DND-41 (cell line): Measurements from ENCODE around the gene CDC42BPG.

Experiments used
- EZH2 ChIP-seq: IDR thresholded peaks from 3 replicates; pipeline ENCODE4 v1.6.1; 2012; ENCODE audit warnings: borderline replicate concordance, low read depth, mild to moderate bottlenecking, moderate library complexity, low read length, inconsistent platforms; ENCODE audit not compliant: severe bottlenecking
- TF ChIP-seq, protein P1 (sequence below): IDR thresholded peaks from 2 replicates; pipeline ENCODE4 v1.5.1; 2012; ENCODE audit warnings: borderline replicate concordance, low read length, moderate library complexity, mild to moderate bottlenecking; ENCODE audit not compliant: poor library complexity, severe bottlenecking; ENCODE audit errors: extremely low read depth

DNA sequence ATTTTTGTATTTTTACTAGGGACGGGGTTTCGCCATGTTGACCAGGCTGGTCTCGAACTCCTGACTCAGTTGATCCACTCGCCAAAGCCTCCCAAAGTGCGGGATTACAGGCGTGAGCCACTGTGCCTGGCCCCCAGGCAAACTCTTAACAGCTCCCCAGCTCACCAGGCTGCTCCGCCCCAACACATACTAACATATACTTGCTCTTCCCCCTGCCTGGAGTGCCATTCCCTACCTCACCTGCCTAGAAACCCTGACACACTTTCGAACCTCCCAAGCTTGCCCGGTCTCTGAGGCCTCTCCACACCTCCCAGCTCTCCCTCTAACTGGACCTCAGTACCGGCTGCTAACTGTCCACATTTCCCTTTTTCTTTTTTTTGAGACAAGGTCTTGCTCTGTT is 49.9 kb downstream of the CDC42BPG start:
- TF ChIP-seq, protein P1, sequence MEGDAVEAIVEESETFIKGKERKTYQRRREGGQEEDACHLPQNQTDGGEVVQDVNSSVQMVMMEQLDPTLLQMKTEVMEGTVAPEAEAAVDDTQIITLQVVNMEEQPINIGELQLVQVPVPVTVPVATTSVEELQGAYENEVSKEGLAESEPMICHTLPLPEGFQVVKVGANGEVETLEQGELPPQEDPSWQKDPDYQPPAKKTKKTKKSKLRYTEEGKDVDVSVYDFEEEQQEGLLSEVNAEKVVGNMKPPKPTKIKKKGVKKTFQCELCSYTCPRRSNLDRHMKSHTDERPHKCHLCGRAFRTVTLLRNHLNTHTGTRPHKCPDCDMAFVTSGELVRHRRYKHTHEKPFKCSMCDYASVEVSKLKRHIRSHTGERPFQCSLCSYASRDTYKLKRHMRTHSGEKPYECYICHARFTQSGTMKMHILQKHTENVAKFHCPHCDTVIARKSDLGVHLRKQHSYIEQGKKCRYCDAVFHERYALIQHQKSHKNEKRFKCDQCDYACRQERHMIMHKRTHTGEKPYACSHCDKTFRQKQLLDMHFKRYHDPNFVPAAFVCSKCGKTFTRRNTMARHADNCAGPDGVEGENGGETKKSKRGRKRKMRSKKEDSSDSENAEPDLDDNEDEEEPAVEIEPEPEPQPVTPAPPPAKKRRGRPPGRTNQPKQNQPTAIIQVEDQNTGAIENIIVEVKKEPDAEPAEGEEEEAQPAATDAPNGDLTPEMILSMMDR = no peak
- TF ChIP-seq EZH2 = no peak
